Fibroblast of lung (primary cell): ENCODE measurements around the gene CCDC187. TPM values are rescaled to one million over a fixed set of nuclear protein-coding genes. Genes with fewer than 3 reads are reported as not detected.

Experiments used
- DNase-seq, 2 donors: peaks; one replicate each; pipeline versions ENCODE4 v3.0.0 to v3.0.0-alpha.2; 2010; ENCODE audit warnings: low read depth in 2 of 2
- H2AFZ ChIP-seq: 2 replicates; pipeline ENCODE4 v1.5.1; 2012; ENCODE audit warnings: low read length, control low read depth, inconsistent platforms
- H3K27ac ChIP-seq: 2 replicates; pipeline ENCODE4 v1.5.1; 2011; ENCODE audit warnings: low read length, control low read depth; ENCODE audit not compliant: insufficient read depth
- H3K27me3 ChIP-seq: 2 replicates; pipeline ENCODE4 v1.5.1; 2011; ENCODE audit warnings: mild to moderate bottlenecking, low read length; ENCODE audit not compliant: control insufficient read depth, insufficient read depth
- H3K36me3 ChIP-seq: 2 replicates; pipeline ENCODE4 v1.5.1; 2011; ENCODE audit warnings: low read length; ENCODE audit not compliant: control insufficient read depth, insufficient read depth
- H3K4me1 ChIP-seq: 2 replicates; pipeline ENCODE4 v1.5.1; 2011; ENCODE audit warnings: low read length; ENCODE audit not compliant: control insufficient read depth, insufficient read depth; ENCODE audit errors: extremely low read depth
- H3K4me2 ChIP-seq: 2 replicates; pipeline ENCODE4 v1.5.1; 2011; ENCODE audit warnings: low read length, control low read depth; ENCODE audit not compliant: insufficient read depth; ENCODE audit errors: extremely low read depth
- H3K4me3 ChIP-seq, 4 experiments: fragments of 200-600 bp in 1 of 4; sonication (generic) in 1 of 4; replicated peaks in 1 of 4; 2 replicates each; pipeline ENCODE4 v1.5.1; 2011 to 2016; ENCODE audit warnings: low read length in 4 of 4, low read depth in 3 of 4, mild to moderate bottlenecking in 3 of 4, control low read depth in 2 of 4, inconsistent platforms in 1 of 4, mixed read lengths in 1 of 4; ENCODE audit not compliant: insufficient read depth in 1 of 4; ENCODE audit errors: control extremely low read depth in 1 of 4
- H3K79me2 ChIP-seq: 2 replicates; pipeline ENCODE4 v1.5.1; 2012; ENCODE audit warnings: mild to moderate bottlenecking, low read length, inconsistent platforms; ENCODE audit not compliant: control insufficient read depth, insufficient read depth
- H3K9ac ChIP-seq: 2 replicates; pipeline ENCODE4 v1.5.1; 2011; ENCODE audit warnings: mild to moderate bottlenecking, low read length, control low read depth; ENCODE audit not compliant: insufficient read depth
- H3K9me3 ChIP-seq: 2 replicates; pipeline ENCODE4 v1.5.1; 2012; ENCODE audit warnings: low read depth, low read length; ENCODE audit not compliant: control insufficient read depth, insufficient read depth
- H4K20me1 ChIP-seq: 2 replicates; pipeline ENCODE4 v1.5.1; 2011; ENCODE audit warnings: low read length; ENCODE audit not compliant: control insufficient read depth, insufficient read depth; ENCODE audit errors: extremely low read depth
- CTCF ChIP-seq, 2 donors: IDR thresholded peaks in 1 of 2; conservative IDR thresholded peaks in 1 of 2; 1 replicate in 1 of 2; 2 replicates in 1 of 2; pipeline ENCODE4 v1.5.1; 2011 to 2012; ENCODE audit warnings: low read length in 2 of 2, control low read depth in 1 of 2, inconsistent platforms in 1 of 2, low read depth in 1 of 2, mild to moderate bottlenecking in 1 of 2
- EZH2 ChIP-seq: IDR thresholded peaks from 2 replicates; pipeline ENCODE4 v1.5.1; 2012; ENCODE audit warnings: low read length, control low read depth, mild to moderate bottlenecking; ENCODE audit errors: missing control alignments
- polyA plus RNA-seq, 2 donors: library from polyadenylated mRNA; depleted of rRNA in 1 of 2; stranded (reverse) in 1 of 2; unstranded in 1 of 2; fragments of >200 nt; gene quantifications; 2 replicates each; pipeline ENCODE4 v1.2.1, GENCODE V29; 2011 to 2012; ENCODE audit warnings: missing spikeins in 1 of 2
- total RNA-seq: library from RNA; depleted of rRNA; stranded (reverse); fragments of >200 nt; gene quantifications from 2 replicates; pipeline ENCODE4 v1.2.1, GENCODE V29; 2014

The CCDC187 gene
- total and polyA plus RNA-seq, 2 donors (not counting 1 experiment from before 2014, with no cell fraction given), result not detected

- Histone ChIP-seq H3K4me2 (no peak overlapping the region), H3K27ac (no peak overlapping the region), H3K27me3 (no peaks in the 10 kb centered on the region), H3K79me2 (peaks cover 64% of the 10 kb centered on the region), H4K20me1 (no peaks in the 10 kb centered on the region), H3K4me3 (no peak overlapping the region), H3K4me1 (peaks cover 10% of the 10 kb centered on the region), H2AFZ (no peak overlapping the region), H3K9ac (no peak overlapping the region), H3K36me3 (peaks cover 30% of the 10 kb centered on the region), H3K9me3 (no peaks in the 10 kb centered on the region)
- DNase-seq, result no peak
- TF ChIP-seq CTCF (conservative IDR thresholded peaks at IDR 0.05 in 1 of 2, IDR thresholded peaks at IDR 0.05 in 1 of 2; ENCODE audit: low read depth in 1 of 2, low read length in 2 of 2) (no peak), EZH2 (no peak)
Measured at GRCh38 chr9:136332482-136332983, 28.6 kb upstream of the CCDC187 start.

GRCh38 chr9:136331556-136332481 is 27.9 kb upstream of the CCDC187 start:
- Histone ChIP-seq H3K4me1 (peaks cover 13% of the 10 kb centered on the region), H3K36me3 (peaks cover 25% of the 10 kb centered on the region), H3K27ac (no peak overlapping the region), H3K4me2 (no peak overlapping the region), H4K20me1 (no peaks in the 10 kb centered on the region), H3K27me3 (no peaks in the 10 kb centered on the region), H3K4me3 (no peak overlapping the region), H3K9ac (no peak overlapping the region), H3K9me3 (no peaks in the 10 kb centered on the region), H2AFZ (no peak overlapping the region), H3K79me2 (peaks cover 64% of the 10 kb centered on the region)
- DNase-seq, result no peak
- no peak for TF ChIP-seq EZH2
- TF ChIP-seq CTCF (conservative IDR thresholded peaks at IDR 0.05 in 1 of 2, IDR thresholded peaks at IDR 0.05 in 1 of 2; ENCODE audit: low read depth in 1 of 2, low read length in 2 of 2), result no peak

- H2AFZ ChIP-seq, result no peak overlapping the region
- H3K27ac ChIP-seq, result no peak overlapping the region
- H3K9me3 ChIP-seq, result no peaks in the 10 kb centered on the region
- peaks cover 64% of the 10 kb centered on the region for H3K79me2 ChIP-seq
- TF ChIP-seq EZH2 (no peak), CTCF (conservative IDR thresholded peaks at IDR 0.05 in 1 of 2, IDR thresholded peaks at IDR 0.05 in 1 of 2; ENCODE audit: low read depth in 1 of 2, low read length in 2 of 2) (no peak)
- peaks cover 19% of the 10 kb centered on the region for H3K4me1 ChIP-seq
- peaks cover 19% of the 10 kb centered on the region for H3K36me3 ChIP-seq
- no peaks in the 10 kb centered on the region for H3K27me3 ChIP-seq
- no peak for DNase-seq
- H3K4me2 ChIP-seq, result no peak overlapping the region
- no peaks in the 10 kb centered on the region for H4K20me1 ChIP-seq
- H3K4me3 ChIP-seq, result no peak overlapping the region
- no peak overlapping the region for H3K9ac ChIP-seq
Measured at GRCh38 chr9:136331030-136331429, 27.1 kb upstream of the CCDC187 start.
